Measurements from ENCODE around the gene MYO1E. TPM values are rescaled to one million over a fixed set of nuclear protein-coding genes. Genes with fewer than 3 reads are reported as not detected.

The MYO1E gene
- total RNA-seq, 1 experiment from 2014 or later: 122 TPM

DNA sequence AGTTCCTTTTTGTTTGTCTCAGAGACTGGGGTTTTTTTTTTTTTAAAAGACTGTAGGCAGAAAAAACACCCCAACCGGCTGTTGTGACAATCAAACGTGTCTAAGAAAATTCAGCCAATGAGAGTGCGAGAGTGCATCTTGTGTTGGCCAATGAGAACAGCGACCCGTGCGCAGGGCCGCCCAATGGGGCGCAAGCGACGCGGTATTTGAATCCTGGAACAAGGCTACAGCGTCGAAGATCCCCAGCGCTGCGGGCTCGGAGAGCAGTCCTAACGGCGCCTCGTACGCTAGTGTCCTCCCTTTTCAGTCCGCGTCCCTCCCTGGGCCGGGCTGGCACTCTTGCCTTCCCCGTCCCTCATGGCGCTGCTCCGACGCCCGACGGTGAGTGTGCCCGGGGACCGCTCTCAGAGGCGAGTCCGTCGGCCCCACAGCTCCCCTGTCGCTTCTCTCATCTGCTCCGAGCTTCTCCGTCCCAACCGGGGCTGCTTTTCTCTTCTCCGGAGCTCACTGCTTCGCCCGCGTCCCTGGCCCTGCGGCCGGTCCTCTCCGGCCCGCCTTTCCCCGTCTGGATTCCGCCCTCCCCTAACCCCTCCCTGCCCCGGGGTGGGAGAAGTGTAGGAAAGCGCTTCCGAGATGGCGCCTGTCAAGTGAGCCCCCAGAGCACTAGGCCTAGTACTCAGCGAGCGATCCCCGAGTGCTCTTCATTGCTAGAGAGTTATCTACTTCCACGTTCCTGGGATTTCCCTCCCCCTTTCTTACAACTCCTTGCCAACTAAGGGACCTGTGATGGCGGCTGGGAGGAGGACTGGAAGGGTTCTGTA lies 267.5 kb downstream of the MYO1E start, which contains the start of gene CCNB2:
Gene CCNB2 (plus strand): TSS at position 235 of the 821 bp plus-strand sequence. CDS start 123 bp downstream, at position 358.
- Histone ChIP-seq H3K27ac (peak within 1 kb of the TSS; percentile 97), H3K4me3 (peak within 1 kb of the TSS; percentile 84), H3K4me1 (replicated peaks) (peaks cover 10% of the 10 kb centered on the region), H3K9me3 (replicated peaks) (no peaks in the 10 kb centered on the region), H3K36me3 (peaks cover 40% of the 10 kb centered on the region), H3K27me3 (replicated peaks) (no peaks in the 10 kb centered on the region)
- DNase-seq (ENCODE audit: low read depth in 1 of 2, low spot score in 2 of 2): peak; percentile 86 to 91

DNA sequence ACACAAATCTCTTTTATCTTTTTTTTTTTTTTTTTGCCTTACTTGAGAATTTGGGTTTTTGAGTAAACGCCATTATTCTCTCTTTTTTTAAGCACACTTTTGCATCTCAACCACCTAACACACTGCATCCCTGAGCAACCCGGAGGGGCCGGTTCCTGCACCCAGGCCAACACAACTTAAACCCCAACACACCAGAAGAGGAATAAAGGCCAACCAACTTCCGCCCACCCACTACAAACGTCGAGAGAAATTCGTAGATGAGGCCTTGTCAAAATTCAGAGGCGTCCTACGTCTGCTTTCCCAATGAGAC lies 268.1 kb downstream of the MYO1E start:
- Histone ChIP-seq H3K4me3 (peak overlapping the region; percentile 84), H3K27me3 (replicated peaks) (no peaks in the 10 kb centered on the region), H3K27ac (peak overlapping the region; percentile 97), H3K4me1 (replicated peaks) (peaks cover 10% of the 10 kb centered on the region), H3K9me3 (replicated peaks) (no peaks in the 10 kb centered on the region), H3K36me3 (peaks cover 38% of the 10 kb centered on the region)
- no peak for DNase-seq (ENCODE audit: low read depth in 1 of 2, low spot score in 2 of 2)

- H3K4me1 ChIP-seq (replicated peaks): peaks cover 1% of the 10 kb centered on the region; the same call in 1 of the 2 replicates
- H3K27me3 ChIP-seq (replicated peaks): no peaks in the 10 kb centered on the region
- no peaks in the 10 kb centered on the region for H3K9me3 ChIP-seq (replicated peaks)
- no peak overlapping the region for H3K27ac ChIP-seq
- no peak overlapping the region for H3K4me3 ChIP-seq
- no peak for DNase-seq (ENCODE audit: low read depth in 1 of 2, low spot score in 2 of 2)
- H3K36me3 ChIP-seq: peaks cover 40% of the 10 kb centered on the region
These were observed 273.4 kb downstream of the MYO1E start for GRCh38 chr15:59099162-59099685.

GRCh38 chr15:59096429-59096828 lies 276.2 kb downstream of the MYO1E start:
- peaks cover 59% of the 10 kb centered on the region for H3K36me3 ChIP-seq
- no peak for DNase-seq (ENCODE audit: low read depth in 1 of 2, low spot score in 2 of 2)
- H3K9me3 ChIP-seq (replicated peaks): no peaks in the 10 kb centered on the region
- H3K27me3 ChIP-seq (replicated peaks): no peaks in the 10 kb centered on the region
- no peak overlapping the region for H3K27ac ChIP-seq
- no peak overlapping the region for H3K4me3 ChIP-seq
- no peaks in the 10 kb centered on the region for H3K4me1 ChIP-seq (replicated peaks)

- no peaks in the 10 kb centered on the region for H3K9me3 ChIP-seq (replicated peaks)
- H3K27me3 ChIP-seq (replicated peaks): no peaks in the 10 kb centered on the region
- DNase-seq (ENCODE audit: low read depth in 1 of 2, low spot score in 2 of 2): no peak
- peaks cover 71% of the 10 kb centered on the region for H3K36me3 ChIP-seq
- no peak overlapping the region for H3K27ac ChIP-seq
- H3K4me1 ChIP-seq (replicated peaks): no peaks in the 10 kb centered on the region
- H3K4me3 ChIP-seq: no peak overlapping the region
These were observed 278.6 kb downstream of the MYO1E start for GRCh38 chr15:59094077-59094476.

DNA sequence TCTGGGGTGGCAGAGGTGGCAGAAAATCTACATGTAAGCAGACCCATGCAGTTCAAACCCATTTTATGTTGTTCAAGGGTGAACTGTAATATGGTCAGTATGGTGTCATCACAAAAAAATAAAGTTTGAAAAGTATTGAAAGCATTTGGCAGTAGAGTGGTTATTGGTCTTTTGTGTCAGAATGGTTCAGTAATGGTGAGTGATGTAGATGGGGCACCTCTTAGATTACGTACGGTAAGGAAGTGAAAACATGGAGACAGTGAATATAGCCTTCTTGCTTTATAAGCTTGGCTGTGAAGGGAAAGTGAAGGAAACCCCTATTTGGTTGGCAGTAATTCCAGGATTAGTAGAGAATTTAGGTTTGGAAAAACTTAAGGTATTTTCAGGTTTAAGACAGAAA lies 284.9 kb downstream of the MYO1E start:
- Histone ChIP-seq H3K9me3 (replicated peaks) (no peaks in the 10 kb centered on the region), H3K27me3 (replicated peaks) (no peaks in the 10 kb centered on the region), H3K36me3 (peaks cover 70% of the 10 kb centered on the region), H3K4me3 (no peak overlapping the region), H3K27ac (no peak overlapping the region), H3K4me1 (replicated peaks) (no peaks in the 10 kb centered on the region)
- DNase-seq (ENCODE audit: low read depth in 1 of 2, low spot score in 2 of 2): no peak

Other genes with a start within 250 kb of the MYO1E start
- gene LDHAL6B, start 166.0 kb downstream of the MYO1E start, total RNA-seq (2014; rRNA removed; shearing (Covaris generic)): not detected in 2 replicates
- 1.6 and 2.8 TPM in 2 replicates for gene FAM81A, start 65.3 kb upstream of the MYO1E start, total RNA-seq (2014; rRNA removed; shearing (Covaris generic))
- gene GCNT3, start 238.9 kb upstream of the MYO1E start, total RNA-seq (2014; rRNA removed; shearing (Covaris generic)): 0.13 TPM in 1 of 2 replicates, not detected in the other